HCT116 (cell line): ENCODE measurements around the gene CHRM3. TPM values are rescaled to one million over a fixed set of nuclear protein-coding genes. Genes with fewer than 3 reads are reported as not detected.

Source experiments
- ATAC-seq: fragments of 200-7000 bp; cut with Tn5 transposase; 2 replicates; pipeline ENCODE4 v1.9.1; 2020; ENCODE audit warnings: mild to moderate bottlenecking, moderate library complexity
- BruUV-seq: library from RNA; stranded (reverse); fragments of 400-500 nt; replicated peaks from 2 replicates; lab custom pipeline; 2021; lab: Mats Ljungman, UMichigan
- CTCF ChIA-PET: fragments of 300-600 bp; sonication (Branson Sonifier 250); formaldehyde crosslinking; loops from one replicate; lab custom pipeline; 2021; ENCODE audit warnings: antibody characterized with exemption; lab: Charles Lee
- POLR2A ChIA-PET: fragments of 300-600, 350-600 bp; sonication (Branson Sonifier 250); formaldehyde crosslinking; loops from one replicate; lab custom pipeline; 2021; ENCODE audit warnings: antibody characterized with exemption; lab: Charles Lee
- RAD21 ChIA-PET, 2 experiments: fragments of 300-600 bp; sonication (Branson Sonifier 250); formaldehyde crosslinking; loops; one replicate each; lab custom pipeline; 2023; ENCODE audit warnings: low total read pairs in 2 of 2; ENCODE audit not compliant: uncharacterized antibody in 2 of 2, unreplicated experiment in 2 of 2, low non-redundant PET in 1 of 2; lab: Charles Lee
- DNase-seq: peaks from one replicate; pipeline ENCODE4 v3.0.0-alpha.2; 2010; ENCODE audit warnings: low read depth, low spot score
- H2AFZ ChIP-seq: fragments of 200-600 bp; shearing (Covaris generic), sonication (generic); 2 replicates; pipeline ENCODE4 v1.6.1; 2017; ENCODE audit warnings: low read depth, mixed run types, mixed read lengths, antibody characterized with exemption, low read length; ENCODE audit not compliant: poor library complexity, severe bottlenecking
- H3K27ac ChIP-seq: 2 replicates; pipeline ENCODE4 v1.5.1; 2012; ENCODE audit warnings: low read depth, low read length
- H3K27me3 ChIP-seq: fragments of 200-600 bp; sonication (generic); 2 replicates; pipeline ENCODE4 v1.6.1; 2016; ENCODE audit warnings: mixed run types, low read length, mixed read lengths; ENCODE audit not compliant: insufficient read depth
- H3K36me3 ChIP-seq, 2 experiments: fragments of 200-500 bp in 1 of 2; fragments of 200-600 bp in 1 of 2; sonication (Bioruptor generic) in 1 of 2; sonication (generic) in 1 of 2; 2 replicates each; pipeline versions ENCODE4 v1.5.1 to v1.6.1; 2014 to 2016; ENCODE audit warnings: low read length in 2 of 2, inconsistent platforms in 1 of 2, mixed read lengths in 1 of 2, mixed run types in 1 of 2; ENCODE audit not compliant: insufficient read depth in 2 of 2, control insufficient read depth in 1 of 2
- H3K4me1 ChIP-seq, 2 experiments: fragments of 200-600 bp in 1 of 2; sonication (generic) in 1 of 2; 2 replicates each; pipeline versions ENCODE4 v1.5.1 to v1.6.1; 2012 to 2017; ENCODE audit warnings: low read length in 2 of 2, inconsistent platforms in 1 of 2, mild to moderate bottlenecking in 1 of 2, mixed read lengths in 1 of 2, mixed run types in 1 of 2, moderate library complexity in 1 of 2; ENCODE audit not compliant: insufficient read depth in 2 of 2, control insufficient read depth in 1 of 2
- H3K4me2 ChIP-seq: fragments of 200-600 bp; sonication (generic); 2 replicates; pipeline ENCODE4 v1.6.1; 2017; ENCODE audit warnings: mixed run types, low read length, mixed read lengths
- H3K4me3 ChIP-seq, 2 experiments: fragments of 200-600 bp in 1 of 2; sonication (generic) in 1 of 2; replicated peaks in 1 of 2; 2 replicates each; pipeline ENCODE4 v1.5.1; 2011 to 2016; ENCODE audit warnings: low read length in 2 of 2, control low read depth in 1 of 2, low read depth in 1 of 2, mild to moderate bottlenecking in 1 of 2, mixed read lengths in 1 of 2, mixed run types in 1 of 2
- H3K79me2 ChIP-seq: fragments of 200-600 bp; sonication (generic); 2 replicates; pipeline ENCODE4 v1.6.1; 2017; ENCODE audit warnings: mild to moderate bottlenecking, mixed run types, low read length, moderate library complexity, mixed read lengths; ENCODE audit not compliant: insufficient read depth
- H3K9ac ChIP-seq: fragments of 200-600 bp; sonication (generic); 2 replicates; pipeline ENCODE4 v1.6.1; 2016; ENCODE audit warnings: low read length, mixed read lengths
- H3K9me2 ChIP-seq: fragments of 200-600 bp; sonication (generic), shearing (Covaris generic); 2 replicates; pipeline ENCODE4 v1.6.1; 2017; ENCODE audit warnings: mixed run types, mild to moderate bottlenecking, moderate library complexity; ENCODE audit not compliant: insufficient read depth
- H3K9me3 ChIP-seq, 2 experiments: fragments of 200-500 bp in 1 of 2; fragments of 200-600 bp in 1 of 2; sonication (Bioruptor generic) in 1 of 2; sonication (generic) in 1 of 2; 2 replicates each; pipeline ENCODE4 v1.6.1; 2014 to 2017; ENCODE audit warnings: low read length in 2 of 2, mixed read lengths in 2 of 2, inconsistent platforms in 1 of 2, low read depth in 1 of 2, mild to moderate bottlenecking in 1 of 2, mixed run types in 1 of 2, moderate library complexity in 1 of 2; ENCODE audit not compliant: control insufficient read depth in 1 of 2, insufficient read depth in 1 of 2
- H4K20me1 ChIP-seq: fragments of 200-600 bp; sonication (generic), shearing (Covaris generic); 2 replicates; pipeline ENCODE4 v1.6.1; 2017; ENCODE audit warnings: mixed run types, mild to moderate bottlenecking, moderate library complexity; ENCODE audit not compliant: insufficient read depth
- CBX3 ChIP-seq: IDR thresholded peaks from 2 replicates; pipeline ENCODE4 v1.6.1; 2012; ENCODE audit warnings: low read depth
- EGR1 ChIP-seq: IDR thresholded peaks from 2 replicates; pipeline ENCODE4 v1.6.1; 2012; ENCODE audit warnings: low read depth
- ELF1 ChIP-seq: IDR thresholded peaks from 2 replicates; pipeline ENCODE4 v1.6.1; 2012; ENCODE audit warnings: low read depth, borderline replicate concordance
- FOSL1 ChIP-seq: IDR thresholded peaks from 2 replicates; pipeline ENCODE4 v1.6.1; 2012; ENCODE audit warnings: low read depth
- JUND ChIP-seq: IDR thresholded peaks from 2 replicates; pipeline ENCODE4 v1.6.1; 2012
- POLR2A ChIP-seq: IDR thresholded peaks from 2 replicates; pipeline ENCODE4 v1.7.0; 2011; ENCODE audit warnings: borderline replicate concordance; ENCODE audit not compliant: insufficient read depth, insufficient read length; ENCODE audit errors: extremely low read depth
- POLR2AphosphoS5 ChIP-seq: IDR thresholded peaks from 2 replicates; pipeline ENCODE4 v1.6.1; 2011; ENCODE audit warnings: mild to moderate bottlenecking, low read depth, low read length, moderate library complexity
- RAD21 ChIP-seq: IDR thresholded peaks from 2 replicates; pipeline ENCODE4 v1.6.1; 2012; ENCODE audit warnings: low read depth, mild to moderate bottlenecking
- TCF7L2 ChIP-seq: IDR thresholded peaks from 2 replicates; pipeline ENCODE4 v1.7.0; 2011; ENCODE audit warnings: borderline replicate concordance, inconsistent platforms; ENCODE audit not compliant: insufficient read depth, insufficient read length; ENCODE audit errors: extremely low read depth
- YY1 ChIP-seq: IDR thresholded peaks from 2 replicates; pipeline ENCODE4 v1.6.1; 2011; ENCODE audit warnings: low read length, low read depth, moderate library complexity, mild to moderate bottlenecking; ENCODE audit not compliant: insufficient replicate concordance; ENCODE audit errors: extremely low read depth
- ZNF274 ChIP-seq: fragments of 200-500 bp; sonication (Bioruptor generic); IDR thresholded peaks from 2 replicates; pipeline ENCODE4 v1.6.1; 2014; ENCODE audit warnings: mild to moderate bottlenecking, low read depth, low read length, inconsistent platforms
- intact Hi-C: fragments of 100-400 bp; cut with micrococcal nuclease; formaldehyde crosslinking; loops from 2 replicates; pipeline ENCODE4 v1.10.0; 2022
- total RNA-seq: library from RNA; stranded (reverse); gene quantifications from one replicate; pipeline ENCODE4 v1.2.1, GENCODE V29; 2021; ENCODE audit not compliant: unreplicated experiment
- TF ChIP-seq, protein P1 (sequence below): IDR thresholded peaks from 2 replicates; pipeline ENCODE4 v1.6.1; 2012
- TF ChIP-seq, protein P2 (sequence below): IDR thresholded peaks from 2 replicates; pipeline ENCODE4 v1.6.1; 2011; ENCODE audit warnings: mild to moderate bottlenecking, low read length, moderate library complexity; ENCODE audit not compliant: insufficient replicate concordance; ENCODE audit errors: extremely low read depth

The CHRM3 gene
- total RNA-seq, 1 experiment from 2014 or later = 0.15 TPM

DNA sequence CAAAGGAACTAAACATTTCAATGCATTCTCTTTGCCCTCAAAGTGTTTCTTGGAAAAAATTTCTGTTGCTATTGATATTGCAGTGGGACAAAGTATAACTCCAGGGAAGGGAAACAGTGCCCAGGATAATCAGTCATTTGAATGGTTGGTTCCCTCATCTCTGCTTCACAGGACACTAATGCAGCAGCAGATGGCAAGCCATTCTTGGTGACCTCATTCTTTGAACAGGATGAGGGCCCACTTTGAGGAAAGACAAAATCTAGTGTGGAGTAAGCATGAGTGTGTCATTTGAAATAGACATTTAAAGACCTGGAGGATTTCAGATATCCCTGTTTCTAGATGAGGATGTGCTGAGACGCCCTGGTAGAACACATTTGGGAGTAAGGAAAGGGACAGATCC, 32.3 kb downstream of the CHRM3 start:
- no peak overlapping the region for H3K4me3 ChIP-seq
- TF ChIP-seq, protein P1, sequence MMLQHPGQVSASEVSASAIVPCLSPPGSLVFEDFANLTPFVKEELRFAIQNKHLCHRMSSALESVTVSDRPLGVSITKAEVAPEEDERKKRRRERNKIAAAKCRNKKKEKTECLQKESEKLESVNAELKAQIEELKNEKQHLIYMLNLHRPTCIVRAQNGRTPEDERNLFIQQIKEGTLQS = no peak
- no peak for TF ChIP-seq JUND
- TF ChIP-seq TCF7L2 = no peak
- no peak for TF ChIP-seq CBX3
- TF ChIP-seq EGR1 = no peak
- TF ChIP-seq POLR2A = no peak
- TF ChIP-seq YY1 = no peak
- TF ChIP-seq, protein P2, sequence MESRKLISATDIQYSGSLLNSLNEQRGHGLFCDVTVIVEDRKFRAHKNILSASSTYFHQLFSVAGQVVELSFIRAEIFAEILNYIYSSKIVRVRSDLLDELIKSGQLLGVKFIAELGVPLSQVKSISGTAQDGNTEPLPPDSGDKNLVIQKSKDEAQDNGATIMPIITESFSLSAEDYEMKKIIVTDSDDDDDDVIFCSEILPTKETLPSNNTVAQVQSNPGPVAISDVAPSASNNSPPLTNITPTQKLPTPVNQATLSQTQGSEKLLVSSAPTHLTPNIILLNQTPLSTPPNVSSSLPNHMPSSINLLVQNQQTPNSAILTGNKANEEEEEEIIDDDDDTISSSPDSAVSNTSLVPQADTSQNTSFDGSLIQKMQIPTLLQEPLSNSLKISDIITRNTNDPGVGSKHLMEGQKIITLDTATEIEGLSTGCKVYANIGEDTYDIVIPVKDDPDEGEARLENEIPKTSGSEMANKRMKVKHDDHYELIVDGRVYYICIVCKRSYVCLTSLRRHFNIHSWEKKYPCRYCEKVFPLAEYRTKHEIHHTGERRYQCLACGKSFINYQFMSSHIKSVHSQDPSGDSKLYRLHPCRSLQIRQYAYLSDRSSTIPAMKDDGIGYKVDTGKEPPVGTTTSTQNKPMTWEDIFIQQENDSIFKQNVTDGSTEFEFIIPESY = no peak
- TF ChIP-seq POLR2AphosphoS5 = no peak
- TF ChIP-seq ELF1 = no peak
- TF ChIP-seq RAD21 = no peak
- TF ChIP-seq ZNF274 = no peak
- TF ChIP-seq FOSL1 = no peak
- ChIA-PET POLR2A (no interaction called here), RAD21 (no interaction called here), CTCF (no interaction called here)
- intact Hi-C loops = no loop called here
- H3K9me2 ChIP-seq = no peaks in the 10 kb centered on the region
- H3K36me3 ChIP-seq = no peaks in the 10 kb centered on the region
- no peak overlapping the region for H3K27ac ChIP-seq
- DNase-seq (no peak), ATAC-seq (no peak)
- no peak overlapping the region for H3K4me2 ChIP-seq
- H3K9ac ChIP-seq = no peak overlapping the region
- H3K4me1 ChIP-seq = no peaks in the 10 kb centered on the region
- H3K79me2 ChIP-seq = no peaks in the 10 kb centered on the region
- no peaks in the 10 kb centered on the region for H3K27me3 ChIP-seq
- peaks cover 7 to 17% of the 10 kb centered on the region in 2 experiments; a peak in 2 of 4 replicates for H3K9me3 ChIP-seq
- H4K20me1 ChIP-seq = no peaks in the 10 kb centered on the region
- H2AFZ ChIP-seq = no peak overlapping the region
- no TSS peak for BruUV-seq
